ENCODE measurements around the gene ARSB.

The ARSB gene

GRCh38 chr5:78985116-78985724 is at the start of gene ARSB:
ARSB (minus strand) TSS chr5:78985310; CDS start chr5:78985248, 62 bp downstream.
- peak; percentile 42 to 47 for ATAC-seq

- no peak for ATAC-seq
These were observed 47.7 kb upstream of the ARSB start for GRCh38 chr5:79032782-79033181.

DNA sequence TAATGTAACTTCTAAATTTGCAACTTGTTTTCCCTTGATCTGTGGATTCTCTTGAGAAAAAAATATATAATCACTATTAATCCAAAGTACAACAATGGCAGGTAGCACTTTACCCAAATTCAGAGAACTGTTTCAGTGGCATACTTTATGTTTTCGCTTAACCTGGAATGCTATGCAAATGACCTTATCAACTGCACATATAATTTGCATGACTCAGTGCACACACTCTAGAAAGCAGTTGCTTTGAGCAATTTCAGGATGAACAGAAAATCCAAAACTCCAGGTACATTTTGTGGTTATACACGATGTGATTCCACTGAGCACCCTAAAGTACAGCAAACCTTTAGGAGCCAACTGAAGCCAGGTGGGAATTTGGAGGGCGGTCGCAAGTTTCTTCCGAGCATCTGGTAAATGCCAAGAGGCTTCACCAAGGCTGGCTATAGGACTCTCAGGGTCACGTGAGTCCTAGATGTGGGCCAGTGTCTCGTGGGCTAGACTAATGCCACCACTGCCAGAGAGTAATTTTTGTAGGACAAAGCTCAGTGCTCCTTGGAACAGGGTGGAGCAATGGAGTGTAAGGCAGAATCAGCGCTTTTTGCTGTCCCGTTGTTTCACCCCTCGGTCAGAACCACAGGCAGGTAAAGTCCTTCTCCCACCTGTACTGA is 47.1 kb upstream of the ARSB start:
- no peak for ATAC-seq

DNA sequence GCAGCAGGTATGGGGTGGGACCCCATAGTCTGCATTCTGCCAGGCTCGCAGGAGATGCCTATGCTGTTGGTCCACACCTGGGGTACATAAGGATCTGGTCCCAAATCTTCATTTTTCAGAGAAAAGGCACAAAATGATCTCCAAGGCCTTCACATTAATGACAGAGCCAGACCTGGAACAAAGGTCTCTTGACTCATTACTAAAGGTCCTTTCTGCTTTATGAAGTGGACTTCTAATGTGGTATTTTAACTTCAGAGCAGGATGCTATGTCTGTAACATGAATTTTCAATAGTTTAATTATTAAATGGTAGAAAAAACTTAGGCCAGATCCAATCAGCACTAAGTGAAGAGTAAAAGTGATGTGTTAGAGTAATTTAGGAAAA is 46.4 kb upstream of the ARSB start:
- ATAC-seq, result no peak

DNA sequence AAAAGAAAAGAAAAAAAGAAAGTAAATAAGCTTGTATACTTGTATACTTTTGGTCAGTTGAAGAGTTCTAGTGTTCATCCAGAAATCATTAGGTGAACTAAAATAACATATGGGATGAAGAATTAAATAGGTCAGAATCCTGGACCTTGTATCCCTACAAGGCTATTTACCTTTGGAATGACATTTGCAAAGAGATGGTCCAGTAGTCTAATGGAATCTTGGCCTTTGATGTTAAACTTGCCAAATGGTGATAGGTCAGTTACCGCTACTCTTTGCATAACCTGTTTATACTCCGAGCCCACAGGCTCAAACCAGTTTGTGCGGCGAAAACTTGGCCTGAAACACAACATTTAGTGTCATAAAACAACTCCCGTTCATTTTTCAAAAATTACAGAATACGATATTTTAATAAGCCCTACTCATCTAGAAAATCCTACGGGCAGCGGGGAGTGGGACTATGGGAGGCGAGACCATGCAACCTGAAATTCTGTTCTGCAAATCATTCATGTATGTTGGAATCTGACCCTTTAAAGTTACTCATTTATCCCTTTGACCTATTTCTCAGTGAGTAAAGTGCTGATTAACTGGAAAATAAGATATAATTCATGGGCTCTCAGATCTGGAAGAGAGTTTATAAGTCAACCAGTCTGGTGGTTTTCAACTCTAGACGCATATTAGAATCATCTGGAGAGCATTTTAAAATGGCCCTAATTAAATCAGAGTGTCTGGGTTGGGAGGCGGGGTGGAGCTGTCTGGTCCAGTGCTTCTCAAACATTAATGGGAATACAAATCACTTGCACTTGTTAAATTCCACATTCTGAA is 45.8 kb upstream of the ARSB start:
- no peak for ATAC-seq

- no peak for ATAC-seq
These were observed 40.0 kb upstream of the ARSB start for GRCh38 chr5:79025054-79025472.

- no peak for ATAC-seq
These were observed 38.8 kb upstream of the ARSB start for GRCh38 chr5:79023947-79024346.

DNA sequence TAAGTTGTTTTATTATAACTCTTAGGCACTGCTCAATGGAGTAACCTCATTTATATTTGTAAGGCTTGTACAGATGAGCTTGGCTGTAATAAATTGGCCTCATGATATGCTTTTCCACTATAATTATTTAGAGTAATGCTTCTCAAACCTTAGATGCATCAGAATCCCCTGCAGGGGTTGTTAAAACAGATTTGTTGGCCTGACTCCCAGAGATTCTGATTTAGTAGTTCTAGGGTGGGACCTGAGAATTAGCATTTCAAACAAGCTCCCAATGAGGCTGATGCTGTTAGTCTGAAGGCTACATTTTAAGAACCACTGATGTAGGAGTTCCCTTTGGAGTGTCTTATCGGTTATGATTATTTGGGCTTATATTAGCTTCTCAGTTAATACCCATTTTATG is 38.2 kb upstream of the ARSB start:
- ATAC-seq, result no peak

GRCh38 chr5:79022771-79023170 is 37.7 kb upstream of the ARSB start:
- ATAC-seq, result no peak

- ATAC-seq, result no peak
These were observed 36.6 kb upstream of the ARSB start for GRCh38 chr5:79021753-79022152.

DNA sequence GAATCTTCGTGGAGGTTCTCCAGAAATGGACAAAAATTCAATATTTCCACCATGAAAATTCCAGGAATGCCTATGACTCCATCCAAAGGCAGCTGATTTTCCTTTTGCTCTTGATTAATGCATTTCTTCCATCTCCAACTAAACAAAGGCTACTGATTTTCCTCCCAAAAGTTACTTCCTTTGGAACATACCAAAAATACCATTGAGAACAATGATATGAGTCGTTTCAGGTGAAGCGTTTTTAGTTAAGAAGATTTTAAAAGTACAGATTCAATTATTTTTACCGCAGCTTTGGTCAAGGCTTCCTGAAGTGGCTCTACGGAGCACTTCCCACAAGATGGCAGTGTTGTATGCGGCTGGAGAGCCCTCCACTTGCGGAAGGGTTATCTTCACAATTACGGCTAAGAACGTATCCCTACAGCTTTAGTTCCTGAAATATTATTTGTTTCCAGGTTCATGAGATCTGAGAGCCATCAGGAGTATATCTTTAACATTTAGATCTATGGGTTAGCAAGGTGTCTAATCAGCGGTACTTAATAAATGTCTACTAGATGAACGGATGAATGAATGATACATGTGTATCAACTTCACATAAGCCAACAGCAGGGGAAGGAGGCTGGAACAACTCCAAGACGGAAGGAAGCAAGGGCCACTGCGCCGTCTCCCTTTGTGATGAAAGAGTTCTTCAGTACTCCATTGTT is 35.9 kb upstream of the ARSB start:
- ATAC-seq, result peak in 1 of 2 donors; percentile 36

- ATAC-seq, result no peak
These were observed 29.5 kb upstream of the ARSB start for GRCh38 chr5:79014631-79015030.

DNA sequence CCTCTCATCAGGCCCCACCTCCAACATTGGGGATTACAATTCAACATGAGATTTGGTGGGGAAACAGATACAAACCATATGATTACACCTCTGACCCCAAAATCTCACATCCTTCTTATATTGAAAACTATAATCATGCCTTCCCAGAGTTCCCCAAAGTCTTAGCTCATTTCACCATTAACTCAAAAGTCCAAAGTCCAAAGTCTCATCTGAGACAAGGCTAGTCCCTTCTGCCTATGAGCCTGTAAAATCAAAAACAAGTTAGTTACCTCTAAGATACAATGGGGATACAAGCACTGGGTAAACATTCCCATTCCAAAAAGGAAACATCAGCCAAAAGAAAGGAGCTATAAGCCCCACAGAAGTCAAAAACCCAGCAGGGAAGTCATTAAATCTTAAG is 26.8 kb upstream of the ARSB start:
- no peak for ATAC-seq

DNA sequence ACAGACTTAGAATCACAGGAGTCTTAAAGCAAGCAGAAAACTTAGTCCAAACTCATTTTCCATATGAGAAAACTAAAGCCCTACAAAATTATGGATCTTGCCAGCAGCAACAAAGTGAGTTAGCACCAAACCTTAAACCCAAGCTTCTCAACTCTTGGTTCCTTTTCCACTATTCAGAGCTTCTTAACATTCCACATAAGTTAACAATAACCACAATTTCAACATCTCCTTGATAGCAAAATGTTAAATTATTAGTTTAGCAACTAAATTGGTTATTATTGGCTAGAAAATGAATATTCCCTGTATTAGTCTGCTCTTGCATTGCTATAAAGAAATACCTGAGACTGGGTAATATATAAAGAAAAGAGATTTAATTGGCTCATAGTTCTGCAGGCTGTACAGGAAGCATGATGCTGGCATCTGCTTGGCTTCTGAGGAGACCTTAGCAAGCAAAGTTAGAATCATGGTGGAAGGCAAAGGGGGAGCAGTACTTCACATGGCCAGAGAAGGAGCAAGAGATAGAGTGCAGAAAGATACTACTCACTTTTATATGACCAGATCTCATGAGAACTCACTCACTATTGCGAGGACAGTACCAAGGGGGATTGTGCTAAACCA is 26.2 kb upstream of the ARSB start:
- ATAC-seq, result no peak

DNA sequence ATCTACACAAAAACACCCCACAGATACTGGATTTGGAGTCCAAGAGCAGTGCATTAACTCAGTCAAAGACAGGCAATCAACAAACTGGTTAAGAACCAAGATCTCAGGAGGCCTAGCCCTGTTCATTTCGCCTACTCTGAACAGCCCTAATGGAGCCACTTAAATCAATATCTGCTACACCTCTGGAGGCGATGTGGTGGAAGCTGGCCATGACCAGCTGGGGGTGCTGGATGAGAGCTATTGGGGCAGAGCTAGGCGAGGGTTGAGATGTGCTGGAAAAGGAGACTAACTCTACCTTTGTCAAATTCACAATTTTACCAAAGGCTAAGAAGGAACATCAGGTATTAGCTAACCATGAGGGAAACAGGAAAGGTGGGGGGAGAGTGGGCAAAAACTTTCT is 23.3 kb upstream of the ARSB start:
- no peak for ATAC-seq

DNA sequence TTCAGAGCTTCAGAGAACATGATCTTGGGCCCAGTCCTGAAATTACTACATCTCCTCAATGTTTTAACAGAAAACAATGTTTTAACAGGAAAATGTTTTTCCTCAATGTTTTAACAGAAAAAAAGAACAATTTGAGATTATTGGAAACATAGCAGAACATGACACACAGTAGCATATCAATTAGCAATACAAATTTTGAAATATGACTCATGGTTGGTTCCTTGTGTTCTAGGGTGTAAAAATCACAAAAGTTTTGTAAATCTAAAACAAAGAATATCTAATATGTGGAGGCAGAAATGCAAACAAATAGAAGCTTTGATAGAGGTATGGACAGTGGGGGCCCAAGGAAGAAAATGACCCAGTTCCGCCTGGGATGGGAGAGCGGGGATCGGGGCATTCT is 22.8 kb upstream of the ARSB start:
- ATAC-seq, result no peak

DNA sequence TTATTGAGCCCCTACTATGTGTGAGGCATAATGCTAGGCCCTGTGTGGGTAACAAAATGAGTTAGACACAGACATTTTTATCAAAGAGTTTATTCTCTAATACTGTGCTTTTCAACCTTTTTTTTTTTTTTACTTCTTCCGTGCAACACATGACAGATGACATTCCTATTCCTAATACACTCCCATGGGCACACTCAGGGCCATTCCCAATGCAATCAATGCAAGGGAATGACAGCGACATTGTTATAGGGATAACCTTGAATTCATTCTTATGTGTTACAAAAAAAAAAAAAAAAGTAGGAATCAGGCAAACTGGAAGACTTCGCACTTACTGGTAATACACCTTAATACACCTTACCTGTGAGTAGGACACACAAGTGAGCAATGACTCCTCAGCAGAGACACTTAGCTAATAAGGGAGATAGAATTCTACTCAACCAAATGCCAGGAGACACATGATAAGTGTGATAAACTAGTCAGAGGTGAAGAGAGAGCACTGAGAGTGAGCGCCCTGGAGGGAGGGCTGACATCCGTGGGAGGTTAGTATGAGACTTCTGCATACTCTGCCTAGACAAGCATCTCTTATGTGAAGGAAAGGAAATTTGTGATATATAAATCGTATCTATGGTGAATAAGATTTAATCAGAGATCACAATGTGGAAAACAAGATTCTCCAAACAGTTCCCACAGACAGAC is 21.0 kb upstream of the ARSB start:
- no peak for ATAC-seq

GRCh38 chr5:79005151-79005550 is 20.0 kb upstream of the ARSB start:
- ATAC-seq, result no peak

DNA sequence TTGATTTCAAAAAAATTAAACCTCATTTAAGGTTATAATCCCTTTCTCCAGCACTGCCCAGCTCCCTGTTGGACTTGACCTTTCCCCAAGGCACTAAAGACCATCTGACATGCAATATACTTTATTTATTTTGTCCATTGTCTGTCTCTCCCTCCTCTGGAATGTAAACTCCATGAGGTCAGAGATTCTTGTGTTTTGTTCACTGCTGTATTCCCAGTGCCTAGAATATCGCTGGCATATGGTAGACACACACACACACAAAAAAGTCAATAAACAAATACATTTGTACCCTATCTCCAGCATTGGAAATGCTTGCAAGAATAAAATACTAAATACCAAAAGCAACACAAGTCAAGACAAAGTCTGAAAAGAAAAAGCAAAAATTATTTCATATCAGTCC is 17.3 kb upstream of the ARSB start:
- ATAC-seq, result no peak

DNA sequence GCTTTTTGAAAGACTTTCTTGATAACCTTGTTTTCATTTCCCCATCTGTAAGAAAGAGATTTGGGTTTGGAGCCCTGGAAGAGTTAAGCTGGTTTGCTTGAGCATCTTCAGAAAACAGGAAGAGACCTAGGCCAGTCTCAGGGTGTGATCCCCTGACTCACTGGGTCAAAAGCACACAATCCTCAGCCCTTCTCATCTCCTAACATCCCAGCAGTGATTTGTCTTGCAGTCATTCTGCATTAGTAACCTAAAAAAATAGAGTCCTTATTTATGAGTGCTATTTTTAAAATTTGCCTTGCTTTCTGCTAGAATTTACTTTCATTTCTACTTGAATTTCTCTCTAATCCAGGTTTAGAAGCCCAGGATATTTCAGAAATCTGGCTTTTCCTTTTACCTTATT is 16.4 kb upstream of the ARSB start:
- ATAC-seq, result no peak

- ATAC-seq, result no peak
These were observed 12.0 kb upstream of the ARSB start for GRCh38 chr5:78997090-78997489.

DNA sequence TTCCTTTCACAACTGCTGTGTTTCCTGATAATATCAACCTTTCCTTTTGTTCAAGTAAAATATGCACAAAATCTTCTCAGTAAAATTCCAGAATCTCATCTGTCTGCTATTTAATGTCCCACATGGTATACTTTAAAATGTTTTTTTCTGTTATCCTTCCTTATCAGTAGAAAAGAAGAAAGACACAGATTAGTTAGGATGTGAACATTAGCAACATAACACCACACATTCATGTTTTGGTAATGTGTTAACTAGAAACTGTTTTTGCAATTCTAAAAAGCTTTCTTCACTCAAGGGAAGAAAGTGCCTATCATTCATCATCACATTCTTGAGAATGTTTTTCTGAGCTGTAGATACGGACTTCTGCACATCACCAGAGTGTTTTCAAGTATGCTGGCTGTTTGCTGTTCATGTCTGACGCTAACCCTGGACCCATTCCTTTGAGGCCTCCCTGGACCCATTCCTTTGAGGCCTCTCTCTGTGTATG is 10.5 kb upstream of the ARSB start:
- no peak for ATAC-seq
